HG03039 (cell line): ENCODE data around the gene PCSK1N.
"Not testable (repeated sequence)": the region's sequence is repeated elsewhere in the genome, so short reads cannot be mapped to it uniquely, and the experiment has no call there.

Experiments
- ATAC-seq: cut with Tn5 transposase; IDR thresholded peaks from one replicate; pipeline ENCODE4 v1.9.1; 2021; ENCODE audit warnings: mild to moderate bottlenecking, moderate library complexity; ENCODE audit not compliant: unreplicated experiment

Gene PCSK1N

DNA sequence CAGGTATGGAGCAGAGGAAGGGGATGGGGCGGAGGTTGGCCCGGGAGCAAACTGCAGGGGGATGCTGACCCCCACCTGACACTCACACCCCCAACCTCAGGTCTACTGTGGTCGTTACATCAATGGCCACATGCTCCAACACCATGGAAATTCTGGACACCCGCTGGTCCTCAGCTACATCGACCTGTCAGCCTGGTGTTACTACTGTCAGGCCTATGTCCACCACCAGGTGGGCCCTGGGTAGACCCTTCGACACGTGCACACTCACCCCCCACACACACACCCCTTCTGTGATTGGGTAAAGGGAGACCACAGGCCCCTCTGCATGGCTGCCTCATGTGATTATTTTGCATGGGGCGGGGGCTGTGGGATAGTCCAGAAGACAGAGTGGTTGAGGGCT lies 11.3 kb downstream of the PCSK1N start:
- no peak for ATAC-seq

DNA sequence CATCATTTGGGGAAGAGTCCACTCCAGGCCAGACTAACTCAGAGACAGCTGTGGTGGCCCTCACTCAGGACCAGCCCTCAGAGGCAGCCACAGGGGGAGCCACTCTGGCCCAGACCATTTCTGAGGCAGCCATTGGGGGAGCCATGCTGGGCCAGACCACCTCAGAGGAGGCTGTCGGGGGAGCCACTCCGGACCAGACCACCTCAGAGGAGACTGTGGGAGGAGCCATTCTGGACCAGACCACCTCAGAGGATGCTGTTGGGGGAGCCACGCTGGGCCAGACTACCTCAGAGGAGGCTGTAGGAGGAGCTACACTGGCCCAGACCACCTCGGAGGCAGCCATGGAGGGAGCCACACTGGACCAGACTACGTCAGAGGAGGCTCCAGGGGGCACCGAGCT lies 12.4 kb downstream of the PCSK1N start:
- no peak for ATAC-seq

DNA sequence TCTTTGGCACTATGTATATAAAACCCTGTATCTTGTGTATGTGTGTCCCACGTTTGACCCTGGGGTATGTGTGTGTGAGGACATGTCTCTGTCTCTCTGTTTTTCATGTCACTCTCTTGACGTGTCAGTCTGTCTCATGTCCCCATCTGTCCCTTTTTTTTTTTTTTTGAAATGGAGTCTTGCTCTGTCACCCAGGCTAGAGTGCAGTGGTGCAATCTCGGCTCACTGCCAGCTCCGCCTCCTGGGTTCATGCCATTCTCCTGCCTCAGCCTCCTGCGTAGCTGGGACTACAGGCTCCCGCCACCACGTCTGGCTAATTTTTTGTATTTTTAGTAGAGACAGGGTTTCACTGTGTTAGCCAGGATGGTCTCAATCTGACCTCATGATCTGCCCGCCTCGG lies 16.0 kb downstream of the PCSK1N start:
- not testable (repeated sequence) for ATAC-seq

DNA sequence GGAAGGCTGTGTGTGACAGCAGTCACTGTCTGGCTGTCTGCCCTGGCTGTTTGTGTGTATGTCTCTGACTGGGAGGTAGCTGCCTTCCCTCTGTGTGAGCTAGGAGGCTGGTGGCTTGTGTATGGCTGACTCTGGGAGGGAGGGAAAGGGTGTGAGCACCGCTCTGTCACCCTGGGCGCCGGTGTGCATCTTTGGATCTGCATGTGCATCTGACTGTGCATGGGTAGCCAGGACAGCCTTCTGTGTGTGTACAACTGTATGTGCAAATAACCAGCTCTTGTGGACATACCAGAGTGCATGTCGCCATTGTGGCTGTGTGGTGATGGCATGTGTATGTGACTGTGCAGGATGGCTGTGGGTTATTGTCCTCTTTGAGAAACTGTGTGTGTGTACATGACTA lies 16.5 kb downstream of the PCSK1N start:
- no peak for ATAC-seq

DNA sequence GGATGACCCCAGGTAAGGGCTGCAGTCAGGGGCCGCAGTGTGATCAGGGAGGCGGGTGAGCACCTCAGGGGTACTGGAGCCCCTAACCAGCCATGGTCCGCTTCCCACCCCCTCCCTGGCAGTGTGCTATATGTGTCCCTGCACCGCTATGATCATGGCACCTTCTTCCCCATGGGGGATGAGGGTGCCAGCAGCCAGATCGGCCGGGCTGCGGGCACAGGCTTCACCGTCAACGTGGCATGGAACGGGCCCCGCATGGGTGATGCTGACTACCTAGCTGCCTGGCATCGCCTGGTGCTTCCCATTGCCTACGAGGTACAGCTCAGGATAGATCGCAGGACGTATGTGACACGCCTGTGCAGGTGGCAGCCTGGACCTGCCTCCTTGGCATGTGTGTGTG lies 17.3 kb downstream of the PCSK1N start:
- ATAC-seq, result no peak

DNA sequence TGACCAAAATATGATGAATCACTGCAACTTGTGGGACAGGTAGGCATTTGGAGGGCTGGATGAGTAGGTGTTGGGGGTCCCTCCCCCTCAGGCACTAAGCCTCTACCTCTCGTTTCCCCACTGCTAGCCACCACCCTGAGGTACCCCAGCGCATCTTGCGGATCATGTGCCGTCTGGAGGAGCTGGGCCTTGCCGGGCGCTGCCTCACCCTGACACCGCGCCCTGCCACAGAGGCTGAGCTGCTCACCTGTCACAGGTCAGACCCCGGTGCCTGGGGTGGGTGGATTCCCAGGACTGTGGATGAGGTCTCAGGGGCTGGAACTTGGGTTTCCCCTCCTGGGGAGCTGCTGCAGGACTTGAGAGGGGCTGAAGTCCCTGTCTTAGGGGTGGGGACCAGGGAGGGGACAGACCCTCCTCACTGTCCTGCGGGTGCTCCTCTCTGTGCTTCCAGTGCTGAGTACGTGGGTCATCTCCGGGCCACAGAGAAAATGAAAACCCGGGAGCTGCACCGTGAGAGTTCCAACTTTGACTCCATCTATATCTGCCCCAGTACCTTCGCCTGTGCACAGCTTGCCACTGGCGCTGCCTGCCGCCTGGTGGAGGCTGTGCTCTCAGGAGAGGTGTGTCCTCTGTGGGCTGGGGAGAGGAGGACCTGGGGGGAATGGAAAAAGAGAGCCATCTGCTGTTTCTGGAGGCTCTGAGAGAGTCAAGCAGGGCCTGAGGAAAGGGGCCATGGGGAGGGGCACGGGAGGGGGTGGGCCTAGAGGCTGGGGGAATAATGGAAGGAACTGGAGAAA lies 19.2 kb downstream of the PCSK1N start:
- no peak for ATAC-seq

DNA sequence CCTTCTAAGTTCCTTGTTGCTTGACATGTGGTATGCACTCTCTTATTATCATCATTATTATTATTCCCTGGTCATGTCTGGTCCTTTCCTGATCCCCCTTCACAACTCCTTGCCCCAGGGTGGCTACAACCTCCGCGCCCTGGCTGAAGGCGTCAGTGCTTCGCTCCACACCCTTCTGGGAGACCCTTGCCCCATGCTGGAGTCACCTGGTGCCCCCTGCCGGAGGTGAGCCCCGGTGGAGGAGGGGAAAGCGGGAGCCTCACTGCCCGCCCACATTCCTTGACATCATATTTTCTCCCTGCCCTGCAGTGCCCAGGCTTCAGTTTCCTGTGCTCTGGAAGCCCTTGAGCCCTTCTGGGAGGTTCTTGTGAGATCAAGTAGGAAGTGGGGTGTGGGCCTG lies 20.1 kb downstream of the PCSK1N start:
- ATAC-seq, result no peak

DNA sequence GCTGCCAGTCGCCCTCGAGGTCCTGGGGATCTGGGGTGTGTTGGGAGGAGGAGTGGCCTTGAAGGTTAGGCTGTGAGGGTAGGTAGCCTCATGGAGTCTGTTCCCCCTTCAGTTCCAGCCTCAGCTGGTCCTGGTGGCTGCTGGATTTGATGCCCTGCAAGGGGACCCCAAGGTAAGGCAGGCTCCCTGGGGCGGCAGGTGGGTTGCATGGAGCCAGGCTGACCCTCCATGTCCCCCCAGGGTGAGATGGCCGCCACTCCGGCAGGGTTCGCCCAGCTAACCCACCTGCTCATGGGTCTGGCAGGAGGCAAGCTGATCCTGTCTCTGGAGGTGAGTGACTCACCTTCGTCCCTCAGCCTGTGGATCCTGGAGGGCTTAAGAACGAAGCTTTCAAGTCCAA lies 20.7 kb downstream of the PCSK1N start:
- no peak for ATAC-seq

- no peak for ATAC-seq
Measured at GRCh38 chrX:48813644-48814043, 21.8 kb downstream of the PCSK1N start.

GRCh38 chrX:48806081-48806480 lies 29.3 kb downstream of the PCSK1N start:
- ATAC-seq, result no peak

GRCh38 chrX:48802905-48803200 lies 32.6 kb downstream of the PCSK1N start:
- no peak for ATAC-seq

GRCh38 chrX:48802089-48802904 lies 33.1 kb downstream of the PCSK1N start:
- peak; percentile 32 for ATAC-seq

GRCh38 chrX:48801280-48802088 lies 33.9 kb downstream of the PCSK1N start, which contains the start of gene HDAC6:
TSS of gene HDAC6 (plus strand) at chrX:48802067. CDS start at chrX:48802693, 626 bp downstream.
- peak; percentile 84 for ATAC-seq

DNA sequence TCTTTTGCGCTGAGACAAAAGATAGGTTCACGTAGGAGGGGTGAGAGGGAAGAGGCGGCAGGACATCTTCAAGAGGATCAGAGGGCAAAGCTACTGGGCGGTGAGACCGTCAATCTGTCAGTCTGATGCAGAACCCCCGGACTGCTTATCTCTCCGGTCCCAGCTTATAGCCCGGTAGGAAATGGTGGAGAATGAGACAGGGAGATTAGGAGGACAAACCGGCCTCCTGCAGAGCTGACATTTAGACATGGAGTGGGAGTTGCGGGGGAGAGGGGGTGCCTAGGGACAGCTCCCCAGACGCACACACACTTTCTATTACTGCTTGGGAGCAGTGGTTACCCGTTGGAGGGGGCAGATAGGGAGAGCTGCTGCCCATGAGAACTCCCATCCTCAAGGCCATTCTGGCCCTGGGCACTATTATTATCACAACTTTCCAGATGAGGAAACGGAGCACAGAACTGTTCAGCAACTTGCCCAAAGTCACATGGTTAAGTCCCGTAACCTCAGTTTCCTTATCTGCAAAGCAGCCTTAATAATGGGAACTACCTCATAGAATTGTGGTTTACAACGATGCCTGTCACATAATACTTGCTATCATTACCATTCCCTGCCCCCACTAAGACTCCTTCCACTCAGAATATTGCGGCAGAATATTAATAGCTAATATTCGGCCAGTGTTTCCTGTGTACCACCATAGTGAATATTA lies 34.7 kb downstream of the PCSK1N start:
- ATAC-seq, result no peak

GRCh38 chrX:48798318-48798717 lies 37.1 kb downstream of the PCSK1N start:
- ATAC-seq, result no peak

DNA sequence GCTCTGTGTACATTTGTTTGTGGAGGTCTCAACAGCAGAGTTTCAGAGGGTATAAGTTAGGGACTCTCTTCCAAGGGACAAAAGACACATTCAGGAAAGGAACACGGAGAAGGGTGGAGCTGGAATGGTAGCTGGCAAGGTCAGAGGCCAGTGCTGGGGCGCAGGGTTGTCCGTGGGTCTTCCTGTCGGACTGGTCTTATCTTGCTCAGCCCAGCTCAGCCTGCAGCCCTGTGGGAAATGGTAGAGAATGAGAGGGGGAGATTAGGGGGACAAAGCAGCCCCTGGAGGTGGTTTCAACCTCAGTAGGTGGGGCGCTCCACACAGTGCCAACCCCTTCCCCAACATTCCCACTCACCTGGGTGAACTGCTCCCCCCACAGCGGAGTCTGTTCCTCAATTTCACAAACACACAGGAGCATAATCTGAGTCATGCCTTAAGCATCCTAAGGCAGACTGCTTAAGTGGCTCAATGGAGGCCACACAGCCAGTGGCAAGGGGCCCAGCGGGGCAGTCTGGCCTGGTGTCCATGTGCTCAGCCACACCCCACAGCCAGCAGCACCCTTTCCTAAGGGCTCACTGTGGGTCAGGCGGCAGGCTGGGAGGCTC lies 40.4 kb downstream of the PCSK1N start:
- ATAC-seq, result no peak

DNA sequence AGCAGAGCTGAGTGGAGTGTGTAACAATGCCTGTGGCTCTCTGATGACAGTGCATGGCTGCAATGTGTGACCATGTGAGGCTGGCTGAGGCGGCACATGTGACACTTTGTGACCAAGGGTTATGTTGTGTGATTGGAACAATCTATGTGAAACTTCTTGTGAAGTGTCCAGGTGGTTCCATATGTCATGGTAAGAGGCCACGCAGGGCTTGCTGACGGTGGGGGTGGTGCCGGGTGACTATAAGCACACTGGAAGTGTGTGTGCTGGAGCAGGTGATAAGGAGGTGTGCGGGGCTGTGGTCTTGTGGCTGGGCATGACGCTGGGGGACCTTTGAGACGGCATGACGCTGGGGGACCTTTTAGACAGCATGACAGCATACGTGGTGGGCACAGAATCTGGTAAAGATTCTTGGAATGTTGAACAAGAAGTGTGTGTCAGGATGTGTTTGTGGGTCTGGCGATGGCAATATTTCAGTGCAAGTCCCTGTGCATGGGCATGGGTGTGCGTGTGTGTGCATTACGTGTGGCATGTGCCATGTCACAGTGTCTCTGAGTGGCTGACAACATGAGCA lies 41.0 kb downstream of the PCSK1N start:
- no peak for ATAC-seq

GRCh38 chrX:48793935-48794334 lies 41.5 kb downstream of the PCSK1N start:
- ATAC-seq, result no peak

DNA sequence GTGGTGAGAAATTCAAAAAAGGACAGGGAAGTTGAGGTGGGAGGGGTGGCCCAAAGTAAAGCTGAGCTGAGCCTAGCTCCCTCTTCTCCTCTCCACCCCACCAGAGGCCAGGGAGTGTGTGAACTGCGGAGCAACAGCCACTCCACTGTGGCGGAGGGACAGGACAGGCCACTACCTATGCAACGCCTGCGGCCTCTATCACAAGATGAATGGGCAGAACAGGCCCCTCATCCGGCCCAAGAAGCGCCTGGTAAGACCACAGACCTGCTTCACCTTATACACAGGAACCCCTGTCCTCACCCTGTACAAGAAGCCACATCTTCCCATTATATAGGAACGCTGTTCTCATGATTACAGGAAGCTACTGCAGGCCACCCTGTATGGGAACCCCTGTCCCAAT lies 43.2 kb downstream of the PCSK1N start:
- ATAC-seq, result no peak
